ENCODE results near the gene ARRDC1.
"Not testable (repeated sequence)": the region's sequence is repeated elsewhere in the genome, so short reads cannot be mapped to it uniquely, and the experiment has no call there.

The ARRDC1 gene

GRCh38 chr9:137583957-137584356 is 21.5 kb upstream of the ARRDC1 start:
- DNase-seq (ENCODE audit: low spot score): no peak

DNA sequence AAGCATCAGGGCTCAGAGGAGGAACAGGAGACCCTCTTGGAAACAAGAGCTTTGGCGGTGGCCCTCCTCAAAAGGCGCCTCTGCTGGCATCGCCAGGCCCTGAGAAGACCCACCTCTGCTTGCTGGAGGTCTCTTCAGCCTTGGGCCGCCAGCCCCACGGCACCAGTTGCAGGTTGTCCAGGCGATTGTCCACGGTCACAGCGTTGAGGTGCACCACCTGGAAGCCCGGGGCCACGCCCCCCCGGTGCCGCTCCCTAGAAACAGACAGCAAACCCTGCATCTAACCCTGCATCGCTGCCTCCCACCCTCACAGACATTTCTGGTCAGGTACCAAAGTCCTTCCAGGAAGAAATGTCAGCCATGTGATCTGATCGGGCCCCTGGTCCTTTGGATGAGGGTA is 18.6 kb upstream of the ARRDC1 start:
- no peak for DNase-seq (ENCODE audit: low spot score)

DNA sequence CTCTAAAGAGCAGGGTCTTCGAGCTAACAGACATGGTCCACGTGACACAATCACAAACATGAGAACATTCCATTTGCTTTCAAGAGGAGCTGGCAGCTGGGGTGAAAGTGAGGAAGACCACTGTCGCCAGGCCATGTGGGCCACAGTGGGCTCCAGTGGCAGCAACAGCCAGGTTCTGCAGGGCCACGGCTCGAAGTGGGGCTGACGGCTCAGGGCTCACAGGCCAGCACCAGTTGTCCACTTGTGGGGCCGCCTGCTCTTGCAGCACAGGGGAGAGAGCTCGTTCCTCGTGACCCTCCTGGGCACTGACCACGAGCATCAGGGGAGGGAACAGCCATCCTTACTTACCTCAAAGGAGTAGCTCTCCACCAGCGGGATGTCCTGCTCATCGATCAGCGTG is 17.2 kb upstream of the ARRDC1 start:
- no peak for DNase-seq (ENCODE audit: low spot score)

GRCh38 chr9:137588891-137589290 is 16.6 kb upstream of the ARRDC1 start:
- no peak for DNase-seq (ENCODE audit: low spot score)

DNA sequence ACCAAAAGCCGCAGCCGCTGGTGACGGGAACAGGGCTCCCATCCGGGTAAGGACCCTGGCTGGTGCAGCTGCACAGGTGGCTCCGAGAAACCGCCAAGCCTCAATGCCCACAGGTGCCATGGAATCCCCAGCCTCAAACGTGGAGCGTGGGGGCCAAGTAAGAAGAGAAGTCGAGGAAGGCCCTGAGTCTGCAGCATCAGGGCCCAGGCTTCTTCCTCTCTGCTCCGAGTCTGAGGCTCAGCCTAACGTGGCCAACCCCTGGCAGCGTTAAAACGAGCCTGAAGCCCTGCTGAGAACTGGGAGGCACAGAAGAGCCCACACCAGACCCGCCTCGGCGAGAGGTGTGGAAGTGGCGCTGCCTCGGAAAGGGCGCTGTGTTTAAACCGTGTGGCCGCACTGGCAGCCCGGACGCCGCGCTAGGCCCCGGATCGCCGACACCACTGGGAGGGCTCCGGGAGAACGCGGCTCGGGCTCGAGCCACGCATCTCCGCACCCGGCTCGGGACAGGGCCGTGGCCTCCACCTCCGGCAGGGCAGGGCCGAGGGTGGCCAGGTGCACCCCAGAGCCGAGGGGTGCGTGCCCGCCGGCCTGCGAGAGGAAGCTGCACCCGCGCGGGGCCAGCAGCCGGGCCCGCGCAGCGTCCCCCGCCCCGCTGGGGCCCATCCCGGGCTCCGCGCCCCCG is 15.9 kb upstream of the ARRDC1 start:
- no peak for DNase-seq (ENCODE audit: low spot score)

DNA sequence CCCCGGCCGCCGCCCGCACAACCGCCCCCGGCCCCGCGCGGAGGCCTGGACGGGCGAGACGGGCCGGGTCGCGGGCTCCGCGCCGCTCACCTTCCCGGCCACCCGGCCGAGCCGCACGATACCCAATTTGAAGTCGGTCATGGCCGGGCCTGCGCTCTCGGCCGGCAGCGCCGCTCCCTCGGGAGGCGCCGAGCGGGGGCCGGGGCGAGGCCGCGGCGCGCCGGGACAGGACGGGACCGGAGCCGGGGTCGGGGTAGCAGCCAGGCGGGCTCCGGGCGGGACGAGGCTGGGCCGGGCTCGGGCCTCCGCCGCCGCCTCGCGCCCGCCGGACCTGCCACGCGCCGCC is 15.4 kb upstream of the ARRDC1 start:
- no peak for DNase-seq (ENCODE audit: low spot score)

GRCh38 chr9:137590469-137591383 is 14.8 kb upstream of the ARRDC1 start, which contains the start of gene ZMYND19:
Gene ZMYND19 (minus strand): TSS chr9:137590512. CDS start chr9:137590263, 249 bp downstream.
- peak; percentile 89 for DNase-seq (ENCODE audit: low spot score)

DNA sequence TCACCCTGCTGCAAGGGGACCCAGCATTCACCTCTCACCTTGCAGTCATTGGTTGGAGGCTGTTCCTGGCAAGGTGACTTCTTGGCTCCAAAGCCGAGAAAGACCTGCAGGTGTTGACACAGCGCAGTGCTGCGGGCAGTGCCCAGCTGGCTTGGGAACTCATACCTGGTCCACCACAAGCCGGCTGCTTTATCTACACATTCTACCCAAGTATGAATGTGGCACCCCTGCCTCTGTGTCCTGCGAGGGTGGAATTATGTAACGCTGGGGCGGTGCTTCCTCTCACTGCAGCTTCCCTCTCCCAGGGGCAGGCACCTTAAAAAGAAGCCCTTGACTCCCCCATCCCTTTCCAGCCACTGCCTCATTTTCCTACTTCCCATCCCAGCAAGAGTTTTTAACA is 12.7 kb upstream of the ARRDC1 start:
- no peak for DNase-seq (ENCODE audit: low spot score)

DNA sequence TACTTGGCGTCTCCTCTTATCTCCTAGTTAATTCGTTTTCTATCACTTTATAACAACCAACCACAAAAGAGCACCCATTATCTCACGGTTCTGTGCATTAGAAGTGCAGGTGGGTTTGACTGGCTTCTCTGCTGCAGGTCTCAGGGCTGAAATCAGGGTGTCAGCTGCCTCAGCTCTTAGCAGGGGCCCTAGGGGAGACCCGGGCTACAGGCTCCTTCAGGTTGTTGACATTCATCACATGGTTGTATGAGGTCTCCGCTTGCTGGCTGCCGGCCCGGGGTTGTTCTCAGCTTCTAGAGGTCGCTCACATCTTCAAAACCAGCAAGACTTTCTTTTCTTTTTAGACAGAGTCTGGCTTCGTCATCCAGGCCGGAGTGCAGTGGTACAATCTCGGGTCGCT is 12.3 kb upstream of the ARRDC1 start:
- no peak for DNase-seq (ENCODE audit: low spot score)

GRCh38 chr9:137596577-137596976 is 8.9 kb upstream of the ARRDC1 start:
- DNase-seq (ENCODE audit: low spot score): not testable (repeated sequence)

- no peak for DNase-seq (ENCODE audit: low spot score)
These were observed 6.5 kb upstream of the ARRDC1 start for GRCh38 chr9:137598943-137599342.

GRCh38 chr9:137602661-137603060 is 2.8 kb upstream of the ARRDC1 start:
- no peak for DNase-seq (ENCODE audit: low spot score)

DNA sequence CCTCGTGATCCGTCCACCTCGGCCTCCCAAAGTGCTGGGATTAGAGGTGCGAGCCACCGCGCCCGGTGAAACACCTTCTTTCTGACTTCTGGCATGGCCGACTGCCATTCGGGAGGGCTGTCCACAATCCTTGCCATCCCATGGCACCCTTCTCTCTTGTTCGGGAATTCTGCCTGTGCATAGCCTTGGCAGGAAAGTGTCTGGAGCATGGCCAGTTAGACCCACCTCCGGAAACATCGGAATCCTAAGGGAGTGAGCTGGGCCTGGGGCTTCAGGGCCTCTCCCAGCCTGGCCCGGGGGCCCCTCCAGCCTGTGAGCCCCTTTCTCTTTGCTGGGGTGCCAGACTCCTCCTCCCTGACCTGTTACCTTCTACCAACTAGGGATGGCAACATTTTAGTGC is 1.6 kb upstream of the ARRDC1 start:
- DNase-seq (ENCODE audit: low spot score): no peak

DNA sequence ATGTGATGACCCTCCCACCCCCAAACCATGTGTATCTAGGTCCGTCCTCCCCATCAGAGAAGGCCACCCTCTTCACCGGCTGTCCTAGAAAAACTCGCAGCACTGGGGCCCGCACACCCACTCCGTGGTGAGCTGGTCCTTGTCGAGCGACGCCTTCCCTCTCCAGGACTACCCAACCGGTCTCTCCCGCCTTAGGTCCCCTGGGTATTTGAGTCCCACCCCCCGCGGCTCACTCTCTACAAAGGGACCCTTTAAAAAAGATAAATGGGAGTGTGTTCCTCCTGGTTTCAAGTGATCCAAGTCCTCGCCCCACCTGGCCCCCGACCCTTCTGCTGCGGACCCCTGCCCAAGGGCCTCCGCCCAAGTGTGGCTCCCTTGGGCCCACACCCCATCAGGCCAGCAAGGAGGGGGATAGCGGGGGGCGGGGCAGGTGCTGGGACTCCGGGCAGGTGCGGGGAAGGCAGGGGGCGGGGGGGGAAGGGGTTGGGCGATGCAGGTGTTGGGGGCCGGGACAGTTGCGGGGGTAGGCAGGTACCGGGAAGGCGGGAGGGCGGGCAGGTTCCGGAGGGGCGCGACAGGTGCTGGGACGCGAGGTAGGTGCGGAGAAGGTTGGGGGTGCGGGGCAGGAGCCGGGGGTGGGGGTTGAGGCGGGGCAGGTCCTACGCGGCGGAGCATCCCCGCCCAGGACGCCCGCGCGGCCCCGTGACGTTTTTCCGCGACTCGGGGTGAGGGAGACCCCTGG is 970 bp upstream of the ARRDC1 start:
- no peak for DNase-seq (ENCODE audit: low spot score)

GRCh38 chr9:137606005-137606621 is 627 bp downstream of the ARRDC1 start:
- no peak for DNase-seq (ENCODE audit: low spot score)

DNA sequence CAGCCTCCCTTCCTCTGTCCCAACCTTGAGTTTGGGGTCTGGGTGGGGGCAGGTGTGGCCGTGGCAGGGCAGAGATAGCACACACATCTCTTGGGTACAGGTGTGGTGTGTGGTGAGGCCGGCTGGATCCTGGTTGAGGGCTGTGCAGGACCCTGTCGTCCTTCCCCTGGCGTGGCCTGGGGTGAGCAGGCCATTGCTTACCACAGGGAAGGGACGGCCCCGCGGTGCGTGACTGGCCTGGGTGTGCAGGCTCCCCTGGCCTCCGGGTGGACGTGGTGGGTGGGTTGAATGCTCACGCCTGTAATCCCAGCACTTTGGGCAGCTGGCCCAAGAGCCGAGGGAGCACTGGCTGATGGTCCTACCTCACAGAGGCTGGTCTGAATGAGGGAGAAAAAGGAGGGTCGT is 1.2 kb downstream of the ARRDC1 start:
- no peak for DNase-seq (ENCODE audit: low spot score)

- DNase-seq (ENCODE audit: low spot score): no peak
These were observed 1.8 kb downstream of the ARRDC1 start for GRCh38 chr9:137607141-137607857.

- no peak for DNase-seq (ENCODE audit: low spot score)
These were observed 5.5 kb downstream of the ARRDC1 start for GRCh38 chr9:137610944-137611343.

GRCh38 chr9:137611623-137612609 is 6.4 kb downstream of the ARRDC1 start:
- DNase-seq (ENCODE audit: low spot score): peak; percentile 57

DNA sequence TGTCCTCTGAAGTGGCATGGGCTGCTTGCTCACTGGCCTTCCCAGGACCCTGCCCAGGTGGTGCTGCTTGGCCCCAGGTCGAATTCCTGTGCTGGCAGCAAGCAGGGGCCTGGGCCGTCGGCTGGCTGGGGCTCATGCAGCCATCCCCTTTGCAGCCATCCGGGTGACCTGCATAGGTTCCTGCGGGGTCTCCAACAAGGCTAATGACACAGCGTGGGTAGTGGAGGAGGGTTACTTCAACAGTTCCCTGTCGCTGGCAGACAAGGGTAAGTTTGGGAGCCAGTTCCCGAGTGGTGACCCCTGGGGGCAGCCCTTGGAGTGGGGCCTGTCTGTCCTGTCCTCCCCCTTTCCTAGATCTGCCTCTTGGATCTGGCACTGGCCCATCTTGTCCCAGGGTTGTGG is 7.3 kb downstream of the ARRDC1 start:
- DNase-seq (ENCODE audit: low spot score): no peak

Data from CD4-positive, alpha-beta T cell treated with Interleukin-2 at 100 ng/mL for 4 hours (primary cell).